ENCODE results near the gene SNAI3. TPM values are rescaled to one million over a fixed set of nuclear protein-coding genes. Genes with fewer than 3 reads are reported as not detected.

Gene SNAI3
- total RNA-seq, 1 experiment from 2014 or later = 9.1 TPM

- no peak overlapping the region for H3K4me3 Mint-ChIP-seq
- ChIA-PET CTCF (no interaction called here), POLR2A (no interaction called here)
- DNase-seq (ENCODE audit: low spot score) (no peak), ATAC-seq (no peak)
- TF ChIP-seq IRF1 (CRISPR knock-in tag; IDR thresholded peaks at IDR 0.05) (no peak), MXD4 (CRISPR knock-in tag; IDR thresholded peaks at IDR 0.05; ENCODE audit: borderline replicate concordance) (no peak), NFYB (CRISPR knock-in tag; conservative IDR thresholded peaks at IDR 0.05; ENCODE audit: low read depth) (no peak), ATF6 (CRISPR knock-in tag; IDR thresholded peaks at IDR 0.05) (no peak), ZNF512 (CRISPR knock-in tag; IDR thresholded peaks at IDR 0.05; ENCODE audit: borderline replicate concordance) (no peak)
- H3K4me1 Mint-ChIP-seq = no peaks in the 10 kb centered on the region
- H3K27ac Mint-ChIP-seq = no peak overlapping the region
- no peaks in the 10 kb centered on the region for H3K27me3 Mint-ChIP-seq (ENCODE audit: low read depth)
- no peaks in the 10 kb centered on the region for H3K36me3 Mint-ChIP-seq
- no peaks in the 10 kb centered on the region for H3K9me3 Mint-ChIP-seq
Measured at GRCh38 chr16:88730632-88731607, 44.6 kb upstream of the SNAI3 start.

GRCh38 chr16:88727871-88728270, 41.6 kb upstream of the SNAI3 start:
- no peak overlapping the region for H3K27ac Mint-ChIP-seq
- H3K36me3 Mint-ChIP-seq = no peaks in the 10 kb centered on the region
- H3K4me3 Mint-ChIP-seq = no peak overlapping the region
- ChIA-PET POLR2A (no interaction called here), CTCF (interaction anchor here (4.0 kb wide), 1 partner anchor 10 kb away, joined by 21 read pairs; no protein-coding TSS in a partner anchor)
- H3K4me1 Mint-ChIP-seq = no peaks in the 10 kb centered on the region
- H3K9me3 Mint-ChIP-seq = no peaks in the 10 kb centered on the region
- no peak for DNase-seq (ENCODE audit: low spot score)
- H3K27me3 Mint-ChIP-seq (ENCODE audit: low read depth) = no peaks in the 10 kb centered on the region
- no peak for ATAC-seq
- TF ChIP-seq ATF6 (CRISPR knock-in tag; IDR thresholded peaks at IDR 0.05) = no peak
- no peak for TF ChIP-seq FOXP4 (CRISPR knock-in tag; IDR thresholded peaks at IDR 0.05)
- TF ChIP-seq ZNF121 (CRISPR knock-in tag; IDR thresholded peaks at IDR 0.05) = no peak
- no peak for TF ChIP-seq TP53 (CRISPR knock-in tag; IDR thresholded peaks at IDR 0.05)
- no peak for TF ChIP-seq ATF2 (CRISPR knock-in tag; IDR thresholded peaks at IDR 0.05; ENCODE audit: borderline replicate concordance, low read depth)
- TF ChIP-seq TEAD1 (CRISPR knock-in tag; IDR thresholded peaks at IDR 0.05) = no peak
- no peak for TF ChIP-seq ZNF263 (CRISPR knock-in tag; IDR thresholded peaks at IDR 0.05; ENCODE audit: low read depth)
- no peak for TF ChIP-seq CTCF (IDR thresholded peaks at IDR 0.05)
- TF ChIP-seq FOXJ3 (CRISPR knock-in tag; IDR thresholded peaks at IDR 0.05; ENCODE audit: borderline replicate concordance) = no peak
- no peak for TF ChIP-seq FOXP1 (CRISPR knock-in tag; IDR thresholded peaks at IDR 0.05; ENCODE audit: borderline replicate concordance)
- no peak for TF ChIP-seq AR (CRISPR knock-in tag; IDR thresholded peaks at IDR 0.05)
